ENCODE measurements around the gene MAGEA6. TPM values are rescaled to one million over a fixed set of nuclear protein-coding genes. Genes with fewer than 3 reads are reported as not detected.

Gene MAGEA6
- total and polyA plus RNA-seq, 2 experiments from 2014 or later, result 0.35 TPM; not detected in 1

GRCh38 chrX:152817078-152817764 lies 47.7 kb upstream of the MAGEA6 start:
- Histone ChIP-seq H4K20me1 (replicated peaks; ENCODE audit: insufficient read depth) (no peaks in the 10 kb centered on the region), H3K4me2 (0 out of 2 replicates have a peak overlapping the region, but pooled peaks have one; percentile 40), H3K79me2 (replicated peaks; ENCODE audit: insufficient read depth) (no peaks in the 10 kb centered on the region), H3K9me2 (ENCODE audit: insufficient read depth) (no peaks in the 10 kb centered on the region), H3K4me1 (ENCODE audit: insufficient read depth) (peaks cover 5% of the 10 kb centered on the region; the same call in 1 of the 2 replicates), H3K36me3 (ENCODE audit: insufficient read depth) (no peaks in the 10 kb centered on the region), H3K27me3 (ENCODE audit: insufficient read depth) (no peaks in the 10 kb centered on the region), H3F3A (replicated peaks; ENCODE audit: low read depth) (no peaks in the 10 kb centered on the region), H3K27ac (ENCODE audit: low read depth) (no peak overlapping the region), H3K4me3 (no peak overlapping the region), H2AFZ (peak overlapping the region; percentile 73; the same call in 1 of the 2 replicates)
- Mint-ChIP-seq H3K27ac (no peak overlapping the region), H3K9me3 (no peaks in the 10 kb centered on the region), H3K4me1 (peaks cover 10% of the 10 kb centered on the region), H3K36me3 (ENCODE audit: low read depth) (no peaks in the 10 kb centered on the region), H3K4me3 (no peak overlapping the region), H3K27me3 (ENCODE audit: insufficient read depth, low read depth, poor library complexity) (peaks cover 1% of the 10 kb centered on the region)
- no peak for TF ChIP-seq NANOG (IDR thresholded peaks at IDR 0.05; ENCODE audit: borderline replicate concordance)
- TF ChIP-seq CTCF (conservative IDR thresholded peaks at IDR 0.05; ENCODE audit: low read depth in 2 of 2), result peak; percentile 48 to 79
- TF ChIP-seq EZH2 (IDR thresholded peaks at IDR 0.05; ENCODE audit: low read depth, unreplicated experiment), result no peak
- TF ChIP-seq REST (IDR thresholded peaks at IDR 0.05; ENCODE audit: unreplicated experiment), result no peak
- peak; percentile 61 for ATAC-seq
- peak; percentile 53 for DNase-seq (ENCODE audit: low spot score)

GRCh38 chrX:152814048-152814447 lies 44.6 kb upstream of the MAGEA6 start:
- H3K4me2 ChIP-seq, result no peak overlapping the region
- no peaks in the 10 kb centered on the region for H3K27me3 ChIP-seq (ENCODE audit: insufficient read depth)
- Mint-ChIP-seq H3K27ac (no peak overlapping the region), H3K4me3 (no peak overlapping the region), H3K9me3 (no peaks in the 10 kb centered on the region), H3K27me3 (ENCODE audit: insufficient read depth, low read depth, poor library complexity) (peaks cover 1% of the 10 kb centered on the region), H3K36me3 (ENCODE audit: low read depth) (no peaks in the 10 kb centered on the region), H3K4me1 (peaks cover 10% of the 10 kb centered on the region)
- H3F3A ChIP-seq (replicated peaks; ENCODE audit: low read depth), result no peaks in the 10 kb centered on the region
- no peaks in the 10 kb centered on the region for H3K79me2 ChIP-seq (replicated peaks; ENCODE audit: insufficient read depth)
- H3K4me1 ChIP-seq (ENCODE audit: insufficient read depth), result peaks cover 5% of the 10 kb centered on the region; the same call in 1 of the 2 replicates
- ATAC-seq, result no peak
- no peaks in the 10 kb centered on the region for H4K20me1 ChIP-seq (replicated peaks; ENCODE audit: insufficient read depth)
- no peak for TF ChIP-seq ZNF114 (CRISPR knock-in tag; IDR thresholded peaks at IDR 0.05)
- TF ChIP-seq STAT1 (IDR thresholded peaks at IDR 0.05; ENCODE audit: unreplicated experiment), result no peak
- H3K27ac ChIP-seq (ENCODE audit: low read depth), result no peak overlapping the region
- no peaks in the 10 kb centered on the region for H3K9me2 ChIP-seq (ENCODE audit: insufficient read depth)
- no peak for DNase-seq (ENCODE audit: low spot score)
- no peak overlapping the region for H3K4me3 ChIP-seq
- H3K36me3 ChIP-seq (ENCODE audit: insufficient read depth), result no peaks in the 10 kb centered on the region
- no peak overlapping the region for H2AFZ ChIP-seq

Data from GM23338 (cell line).